Inflammatory macrophage treated with lipopolysaccharide for 1 hour (primary cell): ENCODE data around the gene RBM38.

ENCODE experiments used
- DNase-seq, 2 donors: peaks; one replicate each; pipeline ENCODE4 v3.0.0-alpha.2; 2020 to 2022

RBM38 gene

DNA sequence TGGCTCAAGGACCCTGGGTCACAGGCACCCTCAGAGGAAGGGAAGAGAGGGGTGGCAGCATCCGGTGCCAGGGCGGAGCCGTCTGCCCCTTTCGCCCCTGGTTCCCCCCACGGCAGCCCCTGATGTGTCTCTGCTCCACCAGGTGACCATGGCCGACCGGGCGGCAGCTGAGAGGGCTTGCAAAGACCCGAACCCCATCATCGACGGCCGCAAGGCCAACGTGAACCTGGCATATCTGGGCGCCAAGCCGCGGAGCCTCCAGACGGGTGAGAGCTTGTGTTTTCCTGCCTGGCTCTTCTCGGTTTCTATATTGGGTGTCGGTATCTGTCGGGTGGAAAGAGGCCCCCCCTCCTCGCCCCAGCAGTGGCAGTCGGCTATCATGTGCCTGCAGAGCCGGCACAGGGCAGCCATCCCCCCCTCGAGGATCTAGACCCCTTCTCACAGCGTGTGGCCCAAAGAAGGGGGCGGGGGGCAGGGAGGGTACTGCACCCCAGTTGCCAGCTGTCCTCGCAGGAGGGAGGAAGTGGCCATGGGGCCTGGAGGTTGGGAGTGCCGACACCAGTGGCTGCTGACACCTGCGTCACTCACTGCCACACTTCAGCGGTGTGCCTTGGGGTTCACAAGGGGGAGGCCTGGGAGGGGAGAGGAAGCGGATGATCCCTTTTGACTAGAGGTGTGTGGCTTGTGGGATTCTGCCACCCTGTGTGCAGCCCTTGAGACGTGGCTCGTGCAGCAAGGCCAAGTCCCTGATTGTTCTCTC lies 1.5 kb downstream of the RBM38 start:
- DNase-seq = peak in 1 of 2 donors; percentile 28

- DNase-seq = no peak
Observed at GRCh38 chr20:57393321-57394120, 2.3 kb downstream of the RBM38 start.

- no peak for DNase-seq
Observed at GRCh38 chr20:57394121-57395082, 3.2 kb downstream of the RBM38 start.

DNA sequence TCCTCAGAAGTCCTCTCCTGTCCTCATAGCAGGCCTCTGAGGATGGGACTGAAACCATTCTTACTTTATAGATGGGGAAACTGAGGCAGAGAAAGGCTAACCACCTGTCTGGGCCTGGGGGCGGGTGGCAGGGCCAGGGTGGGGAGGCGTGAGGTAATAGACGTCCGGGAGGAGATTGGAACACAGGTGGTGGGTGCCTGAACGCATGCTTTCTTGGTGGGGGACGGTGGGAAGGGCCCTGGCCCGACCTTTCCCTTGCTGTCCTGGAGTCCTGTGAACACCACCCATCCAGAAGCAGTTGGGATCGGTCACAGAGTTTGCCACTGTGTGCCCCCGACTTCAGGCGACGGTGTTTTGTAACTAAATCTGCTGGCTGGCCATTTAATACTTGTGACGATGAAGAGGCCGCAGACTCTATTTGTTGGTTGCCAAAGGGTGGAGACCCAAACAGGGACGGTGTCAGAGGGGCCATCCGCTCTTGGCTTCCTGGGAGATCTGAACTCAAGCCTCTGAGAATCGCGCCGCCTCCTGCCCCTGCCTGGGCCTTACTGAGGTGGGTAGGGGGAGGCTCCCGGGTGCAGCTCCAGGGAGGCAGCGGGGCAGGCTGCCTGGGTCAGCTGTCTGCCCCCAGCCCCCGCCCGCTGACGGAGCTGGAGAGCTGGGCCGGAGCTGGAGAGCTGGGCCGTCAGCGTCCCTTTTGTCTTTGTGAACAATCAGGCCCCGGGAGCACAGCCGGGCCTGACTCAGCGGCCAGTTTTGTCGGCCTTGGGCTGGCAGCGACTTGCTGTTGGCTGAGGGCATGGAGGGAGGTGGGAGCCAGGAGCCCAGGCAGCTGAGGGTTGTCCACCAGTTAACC lies 4.1 kb downstream of the RBM38 start:
- no peak for DNase-seq

GRCh38 chr20:57396212-57396983 lies 5.2 kb downstream of the RBM38 start:
- peak in 1 of 2 donors; percentile 53 for DNase-seq

- DNase-seq = no peak
Observed at GRCh38 chr20:57396984-57397692, 5.9 kb downstream of the RBM38 start.

- DNase-seq = peak; percentile 53 to 67
Observed at GRCh38 chr20:57397693-57398108, 6.5 kb downstream of the RBM38 start.

- peak in 1 of 2 donors; percentile 22 for DNase-seq
Observed at GRCh38 chr20:57398231-57398821, 7.1 kb downstream of the RBM38 start.

- no peak for DNase-seq
Observed at GRCh38 chr20:57398901-57399535, 7.8 kb downstream of the RBM38 start.

GRCh38 chr20:57399587-57400155 lies 8.5 kb downstream of the RBM38 start:
- DNase-seq = peak; percentile 42 to 83

DNA sequence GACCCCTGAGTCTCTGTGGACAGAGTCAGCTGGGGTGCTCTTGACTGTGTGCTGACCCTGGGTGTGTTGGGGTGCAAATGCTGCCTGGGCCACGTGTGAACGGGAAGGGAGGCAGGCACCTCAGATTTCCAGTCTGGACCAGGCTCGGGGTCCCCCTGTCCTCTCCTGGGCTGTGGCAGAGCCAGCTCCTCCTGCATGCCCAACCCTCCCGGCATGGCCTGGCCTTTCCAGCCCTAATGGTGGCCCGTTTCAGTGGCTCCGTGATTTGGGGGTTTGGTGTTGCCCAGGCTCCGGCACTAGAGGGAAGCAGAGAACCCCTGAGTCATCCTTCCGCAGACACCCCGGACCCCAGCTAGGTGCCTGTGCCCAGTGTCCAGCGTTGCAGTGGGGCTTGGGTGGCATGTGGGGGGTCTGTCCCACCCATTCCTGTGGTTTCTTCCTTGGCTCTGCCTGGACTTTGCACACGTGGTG lies 9.1 kb downstream of the RBM38 start:
- DNase-seq = no peak

DNA sequence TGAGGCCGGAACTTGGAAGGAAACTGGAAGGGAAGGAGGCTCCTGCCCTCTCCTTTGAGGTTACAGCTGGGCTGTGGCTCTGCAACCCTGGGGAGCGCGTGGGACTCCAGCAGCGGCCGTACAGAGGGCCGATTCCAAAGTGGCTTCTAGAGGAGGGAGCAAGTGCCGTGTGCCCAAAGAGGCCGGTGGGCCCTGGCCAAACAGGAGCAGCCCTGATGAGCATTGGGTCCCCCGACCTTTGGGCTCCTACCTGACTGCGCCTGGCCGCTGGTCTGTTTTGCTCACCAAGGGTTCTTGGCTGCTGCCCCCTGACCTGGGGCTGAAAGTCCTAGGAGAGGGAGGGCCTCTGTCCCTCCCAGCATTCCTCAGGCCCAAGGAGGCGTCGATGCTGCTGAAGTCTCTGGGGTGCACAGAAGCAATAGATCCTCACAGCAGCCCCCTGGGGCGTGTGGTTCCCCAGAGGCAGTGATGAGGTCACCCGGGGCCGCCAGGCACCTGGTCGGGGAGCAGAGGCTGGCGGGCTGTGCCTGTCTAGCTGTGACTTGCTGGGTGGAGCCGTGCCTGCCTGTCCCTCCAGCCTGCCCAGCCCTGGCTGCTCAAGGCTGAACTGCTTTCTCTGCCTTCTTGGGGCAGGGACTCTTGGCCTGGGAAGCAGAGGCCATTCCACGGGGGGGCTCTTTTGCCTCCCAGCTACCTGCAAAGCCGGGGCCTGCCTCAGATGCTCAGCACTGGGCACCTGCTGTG lies 9.8 kb downstream of the RBM38 start:
- DNase-seq = no peak

DNA sequence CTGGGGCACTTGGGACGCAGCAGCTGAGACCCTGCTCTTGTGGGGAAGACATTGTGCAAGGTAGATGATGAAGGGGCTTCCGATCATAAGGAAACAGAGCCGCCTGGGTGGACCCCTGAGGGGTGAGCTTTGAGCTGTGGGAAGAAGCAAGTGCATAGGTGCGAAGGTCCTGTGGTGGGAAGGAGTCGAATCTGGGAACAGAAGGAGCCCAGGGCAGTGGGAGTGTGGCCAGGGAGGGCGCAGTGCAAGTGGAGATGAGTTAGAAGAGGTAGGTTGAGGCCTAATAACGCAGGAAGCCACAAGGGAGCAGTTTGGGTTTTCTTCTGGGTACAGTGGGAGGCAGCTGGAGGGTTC lies 10.3 kb downstream of the RBM38 start:
- DNase-seq = no peak

DNA sequence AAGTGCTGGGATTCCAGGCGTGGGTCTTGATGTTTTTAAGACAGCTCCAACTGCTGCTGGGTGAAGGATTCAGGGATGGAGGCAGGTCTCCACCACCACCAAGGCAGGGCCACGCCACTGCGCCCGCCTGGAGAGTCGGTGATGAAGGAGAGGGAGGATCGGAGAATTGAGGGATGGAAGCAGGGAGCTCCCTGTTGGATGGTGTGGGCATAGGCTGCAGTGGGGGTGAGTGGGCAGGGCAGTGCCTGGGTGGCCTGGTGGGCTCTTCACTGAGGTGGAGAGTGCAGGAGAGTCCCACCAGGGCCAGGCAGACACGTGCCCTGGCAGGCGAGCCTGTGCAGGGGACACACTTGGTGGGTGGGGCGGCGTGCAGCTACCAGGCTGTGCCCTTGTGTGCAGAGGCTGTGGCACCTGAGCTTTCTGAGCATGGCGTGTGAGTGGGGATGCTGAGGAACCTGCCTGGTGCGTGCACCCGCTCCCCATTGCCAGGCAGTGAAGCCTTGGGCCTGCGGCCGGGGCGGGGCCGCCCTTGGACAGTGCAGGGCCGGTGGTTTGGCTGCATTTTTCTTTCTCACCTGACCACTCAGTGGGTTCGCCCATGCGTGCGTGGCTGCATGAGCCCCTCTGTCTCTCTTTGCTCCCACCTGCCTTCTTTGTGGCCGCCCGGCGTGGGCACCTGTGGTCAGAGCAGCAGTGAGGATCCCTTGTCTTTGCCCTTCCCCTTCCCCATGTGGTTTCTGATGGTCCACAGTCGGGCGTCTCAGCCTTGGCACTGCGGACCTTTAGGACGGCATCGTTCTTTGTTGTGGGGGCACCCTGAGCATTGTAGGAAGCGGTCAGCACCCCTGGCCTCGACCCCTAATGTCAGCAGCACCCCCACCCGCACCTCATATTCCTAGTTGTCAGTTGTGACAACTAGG lies 11.3 kb downstream of the RBM38 start:
- DNase-seq = no peak

GRCh38 chr20:57403216-57403615 lies 12.0 kb downstream of the RBM38 start:
- DNase-seq = no peak

DNA sequence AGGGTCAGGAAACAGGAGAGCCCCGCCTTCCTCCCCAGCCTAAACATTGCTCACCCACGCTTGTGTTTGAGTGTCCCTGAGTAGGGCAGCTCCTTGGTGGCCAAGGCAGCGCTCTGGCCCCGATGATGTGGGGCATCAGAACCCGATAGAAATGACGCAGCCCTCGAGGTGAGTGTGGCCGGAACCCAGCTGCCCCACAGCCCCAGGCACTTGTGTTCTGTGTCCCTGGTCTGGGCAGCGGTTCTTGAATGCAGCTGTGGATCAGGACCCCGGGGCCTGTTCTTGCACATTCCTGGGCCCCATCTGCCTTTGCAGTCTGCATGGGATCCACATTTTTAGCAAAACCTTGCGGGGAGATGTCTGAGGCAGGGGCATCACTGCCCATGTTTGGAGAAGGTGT lies 12.8 kb downstream of the RBM38 start:
- no peak for DNase-seq

- no peak for DNase-seq
Observed at GRCh38 chr20:57404419-57405072, 13.3 kb downstream of the RBM38 start.
